Ishikawa (cell line): ENCODE results near the gene ROBO2.

Experiments
- CEBPB ChIP-seq: IDR thresholded peaks from 2 replicates; pipeline ENCODE4 v1.6.1; 2012
- CREB1 ChIP-seq: IDR thresholded peaks from 2 replicates; pipeline ENCODE4 v1.6.1; 2012; ENCODE audit warnings: low read depth
- EP300 ChIP-seq: IDR thresholded peaks from 2 replicates; pipeline ENCODE4 v1.6.1; 2012; ENCODE audit warnings: borderline replicate concordance
- FOXM1 ChIP-seq: IDR thresholded peaks from 2 replicates; pipeline ENCODE4 v1.6.1; 2012; ENCODE audit warnings: low read depth, borderline replicate concordance
- MAX ChIP-seq: IDR thresholded peaks from 2 replicates; pipeline ENCODE4 v1.6.1; 2012
- NFIC ChIP-seq: IDR thresholded peaks from 2 replicates; pipeline ENCODE4 v1.6.1; 2012
- RAD21 ChIP-seq: IDR thresholded peaks from 2 replicates; pipeline ENCODE4 v1.6.1; 2012; ENCODE audit warnings: low read depth
- REST ChIP-seq: IDR thresholded peaks from 2 replicates; pipeline ENCODE4 v1.6.1; 2012; ENCODE audit warnings: low read depth, mild to moderate bottlenecking
- TAF1 ChIP-seq: IDR thresholded peaks from 2 replicates; pipeline ENCODE4 v1.6.1; 2012; ENCODE audit warnings: low read depth, mild to moderate bottlenecking
- TEAD4 ChIP-seq: IDR thresholded peaks from 2 replicates; pipeline ENCODE4 v1.6.1; 2012
- USF1 ChIP-seq: IDR thresholded peaks from 2 replicates; pipeline ENCODE4 v1.6.1; 2012
- YY1 ChIP-seq: IDR thresholded peaks from 2 replicates; pipeline ENCODE4 v1.6.1; 2012; ENCODE audit warnings: low read depth

- TF ChIP-seq TEAD4 (no peak), USF1 (no peak), TAF1 (no peak), EP300 (no peak), REST (no peak), NFIC (no peak), CREB1 (no peak), CEBPB (no peak), MAX (no peak), RAD21 (no peak), FOXM1 (no peak), YY1 (no peak)
These were observed 332.9 kb downstream of the ROBO2 start for GRCh38 chr3:77372634-77373346.
